Mesenchymal stem cell (in vitro differentiated cells and primary cell): ENCODE results near the gene SPC24.
"Not testable (repeated sequence)": the region's sequence is repeated elsewhere in the genome, so short reads cannot be mapped to it uniquely, and the experiment has no call there.

ENCODE experiments used
- DNase-seq: peaks from one replicate; pipeline ENCODE4 v3.0.0-alpha.2; 2013
- H2AFZ ChIP-seq: one replicate; pipeline ENCODE4 v1.6.1; 2013; ENCODE audit warnings: low read depth, mild to moderate bottlenecking, control low read depth, inconsistent platforms, low read length, moderate library complexity
- H2AK5ac ChIP-seq: 2 replicates; pipeline ENCODE4 v1.6.1; 2013; ENCODE audit warnings: low read length, moderate library complexity, mild to moderate bottlenecking, inconsistent platforms; ENCODE audit not compliant: severe bottlenecking
- H2BK120ac ChIP-seq: one replicate; pipeline ENCODE4 v1.6.1; 2013; ENCODE audit warnings: low read depth, mild to moderate bottlenecking, inconsistent platforms, low read length, moderate library complexity
- H2BK12ac ChIP-seq, 2 experiments: one replicate each; pipeline ENCODE4 v1.6.1; 2013; ENCODE audit warnings: inconsistent platforms in 2 of 2, low read length in 2 of 2, mild to moderate bottlenecking in 2 of 2, moderate library complexity in 2 of 2, control low read depth in 1 of 2
- H2BK15ac ChIP-seq: one replicate; pipeline ENCODE4 v1.6.1; 2013; ENCODE audit warnings: mild to moderate bottlenecking, low read depth, inconsistent platforms; ENCODE audit not compliant: poor library complexity, severe bottlenecking
- H2BK5ac ChIP-seq: 2 replicates; pipeline ENCODE4 v1.6.1; 2013; ENCODE audit warnings: low read depth, mild to moderate bottlenecking, low read length, control low read depth, inconsistent platforms; ENCODE audit not compliant: poor library complexity, severe bottlenecking
- H3K14ac ChIP-seq, 2 experiments: one replicate each; pipeline ENCODE4 v1.6.1; 2013; ENCODE audit warnings: inconsistent platforms in 2 of 2, low read length in 2 of 2, control low read depth in 1 of 2, mild to moderate bottlenecking in 1 of 2, moderate library complexity in 1 of 2
- H3K18ac ChIP-seq, 2 experiments: one replicate each; pipeline ENCODE4 v1.6.1; 2013; ENCODE audit warnings: inconsistent platforms in 2 of 2, low read length in 2 of 2, control low read depth in 1 of 2, low read depth in 1 of 2, mild to moderate bottlenecking in 1 of 2
- H3K23ac ChIP-seq, 2 experiments: one replicate each; pipeline ENCODE4 v1.6.1; 2013; ENCODE audit warnings: inconsistent platforms in 2 of 2, low read length in 2 of 2, mild to moderate bottlenecking in 2 of 2, moderate library complexity in 2 of 2, control low read depth in 1 of 2
- H3K27ac ChIP-seq: 2 replicates; pipeline ENCODE4 v1.5.1; 2013; ENCODE audit warnings: mild to moderate bottlenecking, moderate library complexity, low read length, control low read depth, inconsistent platforms; ENCODE audit not compliant: poor library complexity, severe bottlenecking
- H3K27me3 ChIP-seq, 2 experiments: 2 replicates each; pipeline versions ENCODE4 v1.6.1 to v1.7.0; 2013; ENCODE audit warnings: low read length in 2 of 2, mild to moderate bottlenecking in 2 of 2, moderate library complexity in 2 of 2, control low read depth in 1 of 2, inconsistent platforms in 1 of 2; ENCODE audit not compliant: control insufficient read depth in 1 of 2, insufficient read depth in 1 of 2
- H3K36me3 ChIP-seq, 2 experiments: 2 replicates each; pipeline versions ENCODE4 v1.6.1 to v1.7.0; 2013; ENCODE audit warnings: low read length in 2 of 2, control low read depth in 1 of 2, inconsistent platforms in 1 of 2, low read depth in 1 of 2, mild to moderate bottlenecking in 1 of 2; ENCODE audit not compliant: insufficient read depth in 2 of 2, control insufficient read depth in 1 of 2
- H3K4ac ChIP-seq, 2 experiments: one replicate each; pipeline ENCODE4 v1.6.1; 2013; ENCODE audit warnings: inconsistent platforms in 2 of 2, low read length in 2 of 2, mild to moderate bottlenecking in 2 of 2, moderate library complexity in 2 of 2, control low read depth in 1 of 2, low read depth in 1 of 2
- H3K4me1 ChIP-seq: 2 replicates; pipeline ENCODE4 v1.6.1; 2013; ENCODE audit warnings: low read depth, low read length, control low read depth; ENCODE audit not compliant: control insufficient read depth, insufficient read depth
- H3K4me2 ChIP-seq: 2 replicates; pipeline ENCODE4 v1.6.1; 2013; ENCODE audit warnings: low read length, mild to moderate bottlenecking, inconsistent platforms; ENCODE audit not compliant: poor library complexity, severe bottlenecking
- H3K4me3 ChIP-seq, 2 experiments: 2 replicates each; pipeline versions ENCODE4 v1.5.1 to v1.7.0; 2013; ENCODE audit warnings: low read length in 2 of 2, mild to moderate bottlenecking in 2 of 2, control low read depth in 1 of 2, low read depth in 1 of 2; ENCODE audit not compliant: insufficient read depth in 1 of 2
- H3K79me1 ChIP-seq: replicated peaks from 2 replicates; pipeline ENCODE4 v1.6.1; 2013; ENCODE audit warnings: mild to moderate bottlenecking, control low read depth, low read length, inconsistent platforms; ENCODE audit not compliant: poor library complexity, severe bottlenecking
- H3K9ac ChIP-seq: 2 replicates; pipeline ENCODE4 v1.7.0; 2013; ENCODE audit warnings: mild to moderate bottlenecking, low read length, moderate library complexity
- H3K9me3 ChIP-seq: 2 replicates; pipeline ENCODE4 v1.7.0; 2013; ENCODE audit warnings: mild to moderate bottlenecking, low read length; ENCODE audit not compliant: control insufficient read depth
- H4K8ac ChIP-seq: one replicate; pipeline ENCODE4 v1.6.1; 2013; ENCODE audit warnings: inconsistent platforms, mild to moderate bottlenecking, low read length, moderate library complexity
- H4K91ac ChIP-seq: one replicate; pipeline ENCODE4 v1.6.1; 2013; ENCODE audit warnings: mild to moderate bottlenecking, low read length, inconsistent platforms
- WGBS: methylation state at CpG from one replicate; pipeline ENCODE4 v1.1.7; 2013; ENCODE audit warnings: mixed read lengths; 5-methylcytosine and 5-hydroxymethylcytosine counted together

SPC24 gene

GRCh38 chr19:11108746-11109145, 46.8 kb downstream of the SPC24 start:
- Histone ChIP-seq H2BK12ac (no peak overlapping the region), H4K8ac (no peak overlapping the region), H2BK5ac (no peak overlapping the region), H3K4me2 (no peak overlapping the region), H4K91ac (no peak overlapping the region), H3K79me1 (peaks cover 30% of the 10 kb centered on the region), H3K18ac (no peak overlapping the region), H3K27me3 (no peaks in the 10 kb centered on the region), H3K4me1 (peaks cover 3% of the 10 kb centered on the region), H2BK15ac (no peak overlapping the region), H3K27ac (no peak overlapping the region), H3K9ac (no peak overlapping the region), H2BK120ac (no peak overlapping the region), H3K4me3 (no peak overlapping the region), H2AK5ac (no peak overlapping the region), H2AFZ (no peak overlapping the region), H3K36me3 (peaks cover 84 to 92% of the 10 kb centered on the region in 2 experiments), H3K9me3 (no peaks in the 10 kb centered on the region), H3K23ac (no peak overlapping the region), H3K14ac (no peak overlapping the region), H3K4ac (no peak overlapping the region)
- no peak for DNase-seq
- 92% methylated on average over 4 of the region's 6 CpGs for WGBS

GRCh38 chr19:11106477-11106876, 49.1 kb downstream of the SPC24 start:
- H3K4me3 ChIP-seq, result no peak overlapping the region
- no peak overlapping the region for H3K14ac ChIP-seq
- no peaks in the 10 kb centered on the region for H3K9me3 ChIP-seq
- H4K8ac ChIP-seq, result peak overlapping the region; percentile 47
- no peak overlapping the region for H4K91ac ChIP-seq
- no peak overlapping the region for H3K9ac ChIP-seq
- DNase-seq, result peak; percentile 82
- no peak overlapping the region for H2BK5ac ChIP-seq
- H3K18ac ChIP-seq, result no peak overlapping the region
- no peaks in the 10 kb centered on the region for H3K27me3 ChIP-seq
- H3K4me2 ChIP-seq, result no peak overlapping the region
- no peak overlapping the region for H2BK15ac ChIP-seq
- no peak overlapping the region for H3K4ac ChIP-seq
- no peak overlapping the region for H2AFZ ChIP-seq
- H3K23ac ChIP-seq, result no peak overlapping the region
- peaks cover 3% of the 10 kb centered on the region for H3K4me1 ChIP-seq
- H3K27ac ChIP-seq, result no peak overlapping the region
- H2BK120ac ChIP-seq, result no peak overlapping the region
- 57% methylated on average over 13 of the region's 13 CpGs for WGBS
- H3K79me1 ChIP-seq, result peaks cover 22% of the 10 kb centered on the region
- H2AK5ac ChIP-seq, result no peak overlapping the region
- H2BK12ac ChIP-seq, result no peak overlapping the region
- H3K36me3 ChIP-seq, result peaks cover 80 to 93% of the 10 kb centered on the region in 2 experiments

- Histone ChIP-seq H2AK5ac (no peak overlapping the region), H3K14ac (no peak overlapping the region), H3K4me1 (peaks cover 3% of the 10 kb centered on the region), H3K4ac (no peak overlapping the region), H2BK120ac (no peak overlapping the region), H2BK15ac (no peak overlapping the region), H4K8ac (no peak overlapping the region), H2AFZ (no peak overlapping the region), H3K27ac (no peak overlapping the region), H3K23ac (no peak overlapping the region), H3K18ac (no peak overlapping the region), H3K4me2 (no peak overlapping the region), H3K79me1 (peaks cover 18% of the 10 kb centered on the region), H3K36me3 (peaks cover 76 to 93% of the 10 kb centered on the region in 2 experiments), H4K91ac (no peak overlapping the region), H3K4me3 (no peak overlapping the region), H3K9ac (no peak overlapping the region), H2BK5ac (no peak overlapping the region), H3K9me3 (no peaks in the 10 kb centered on the region), H3K27me3 (no peaks in the 10 kb centered on the region), H2BK12ac (no peak overlapping the region)
- WGBS, result 94% methylated on average over 36 of the region's 36 CpGs
- DNase-seq, result no peak
These were observed 50.5 kb downstream of the SPC24 start for GRCh38 chr19:11105014-11105636.

GRCh38 chr19:11103667-11104066, 51.9 kb downstream of the SPC24 start:
- not testable (repeated sequence) for H2BK5ac ChIP-seq, H2BK12ac ChIP-seq, H2BK120ac ChIP-seq, H3K9me3 ChIP-seq, H3K4me1 ChIP-seq, H2BK15ac ChIP-seq, H3K4ac ChIP-seq, H3K14ac ChIP-seq, H3K4me2 ChIP-seq, H3K23ac ChIP-seq, H4K8ac ChIP-seq, H3K27ac ChIP-seq, H2AFZ ChIP-seq, H3K27me3 ChIP-seq, H3K18ac ChIP-seq, DNase-seq, H3K9ac ChIP-seq, H2AK5ac ChIP-seq, H3K4me3 ChIP-seq, H4K91ac ChIP-seq
- Histone ChIP-seq H3K79me1 (peaks cover 16% of the 10 kb centered on the region), H3K36me3 (peaks cover 71 to 91% of the 10 kb centered on the region in 2 experiments)
- 95% methylated on average over 10 of the region's 10 CpGs for WGBS
